ENCODE data around the gene PLXNA2. TPM values are rescaled to one million over a fixed set of nuclear protein-coding genes. Genes with fewer than 3 reads are reported as not detected.

PLXNA2 gene
- total and polyA plus RNA-seq, 2 of the 4 experiments (the other 2 are of a cell fraction), result 0.72 to 1.1 TPM

DNA sequence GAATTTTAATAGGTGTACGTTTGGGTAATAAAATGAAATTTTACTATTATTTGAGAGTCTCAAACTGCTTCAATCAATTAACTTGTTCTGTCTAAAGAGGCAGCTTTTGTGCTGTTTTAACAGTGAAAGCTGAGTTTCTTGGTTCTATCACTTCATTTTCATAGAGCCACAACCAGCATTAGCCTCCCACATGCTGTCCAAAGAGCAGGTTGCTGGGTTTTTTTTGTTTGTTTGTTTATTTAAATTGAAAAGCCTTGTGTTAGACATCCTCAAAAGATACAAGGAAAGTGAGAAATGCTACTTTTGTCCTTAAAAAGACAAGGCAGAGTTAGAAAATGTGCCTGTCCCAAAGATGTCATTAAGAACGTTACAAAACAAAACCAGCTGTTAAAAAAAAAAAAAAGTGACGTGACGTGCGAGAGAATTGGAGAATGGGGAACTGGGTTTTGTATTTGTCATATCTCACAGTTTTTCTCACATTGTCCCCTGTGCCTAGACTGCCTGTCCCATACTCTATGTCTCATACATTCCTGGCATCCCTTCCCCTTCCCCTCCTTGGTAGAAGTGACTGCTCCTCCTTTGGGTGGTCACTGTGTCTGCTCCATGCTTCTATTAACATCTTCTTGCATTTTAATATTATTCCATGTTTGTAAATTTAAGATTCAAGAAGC, 270.2 kb downstream of the PLXNA2 start:
- Histone ChIP-seq H4K20me1 (ENCODE audit: insufficient read depth, low read length) (no peaks in the 10 kb centered on the region), H2BK5ac (ENCODE audit: low read depth, low read length, poor library complexity, severe bottlenecking) (no peak overlapping the region), H3K36me3 (ENCODE audit: control insufficient read depth, insufficient read depth, low read length) (no peaks in the 10 kb centered on the region), H4K8ac (ENCODE audit: low read depth in 2 of 2, low read length in 2 of 2) (no peak overlapping the region), H3K14ac (replicated peaks; ENCODE audit: low read depth, low read length) (no peak overlapping the region), H2AK5ac (ENCODE audit: low read depth, low read length) (no peak overlapping the region), H2BK20ac (ENCODE audit: low read depth, low read length) (no peak overlapping the region), H3K4me3 (ENCODE audit: insufficient read depth, low read depth, low read length) (no peak overlapping the region), H3K9me3 (ENCODE audit: control insufficient read depth, insufficient read depth, low read length) (no peaks in the 10 kb centered on the region), H2AFZ (replicated peaks; ENCODE audit: low read length, poor library complexity) (no peak overlapping the region), H3K27me3 (ENCODE audit: control insufficient read depth, insufficient read depth, low read length) (peaks cover 22% of the 10 kb centered on the region), H3K27ac (ENCODE audit: insufficient read depth, low read length) (no peak overlapping the region), H3K18ac (ENCODE audit: low read depth, low read length) (no peak overlapping the region), H3K23ac (ENCODE audit: low read depth, low read length) (no peak overlapping the region), H4K91ac (ENCODE audit: insufficient read depth, low read depth, low read length) (no peak overlapping the region), H2AK9ac (replicated peaks; ENCODE audit: low read depth, low read length, poor library complexity) (no peak overlapping the region), H3K79me1 (ENCODE audit: low read depth in 1 of 2, low read length in 2 of 2) (no peaks in the 10 kb centered on the region), H3K4ac (ENCODE audit: low read depth, low read length) (no peak overlapping the region), H3K9ac (ENCODE audit: low read depth, low read length) (no peak overlapping the region), H3K56ac (ENCODE audit: extremely low read depth, insufficient read depth, low read length) (no peak overlapping the region), H3K4me1 (ENCODE audit: control insufficient read depth, insufficient read depth, low read length) (peaks cover 1% of the 10 kb centered on the region; the same call in 1 of the 2 replicates), H2BK120ac (ENCODE audit: low read depth, low read length) (no peak overlapping the region), H4K5ac (ENCODE audit: low read depth, low read length) (no peak overlapping the region), H2BK15ac (ENCODE audit: low read depth, low read length) (no peak overlapping the region), H3K4me2 (ENCODE audit: low read depth, low read length) (no peak overlapping the region), H3K9me1 (ENCODE audit: insufficient read depth, low read length) (no peaks in the 10 kb centered on the region)
- ATAC-seq (ENCODE audit: low read depth) (no peak), DNase-seq (no peak)
- POLR2A ChIA-PET (ENCODE audit: unreplicated experiment), result no interaction called here
- TF ChIP-seq, protein P1, sequence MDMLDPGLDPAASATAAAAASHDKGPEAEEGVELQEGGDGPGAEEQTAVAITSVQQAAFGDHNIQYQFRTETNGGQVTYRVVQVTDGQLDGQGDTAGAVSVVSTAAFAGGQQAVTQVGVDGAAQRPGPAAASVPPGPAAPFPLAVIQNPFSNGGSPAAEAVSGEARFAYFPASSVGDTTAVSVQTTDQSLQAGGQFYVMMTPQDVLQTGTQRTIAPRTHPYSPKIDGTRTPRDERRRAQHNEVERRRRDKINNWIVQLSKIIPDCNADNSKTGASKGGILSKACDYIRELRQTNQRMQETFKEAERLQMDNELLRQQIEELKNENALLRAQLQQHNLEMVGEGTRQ (IDR thresholded peaks at IDR 0.05; ENCODE audit: low read depth, low read length), result no peak
- TF ChIP-seq, protein P2, sequence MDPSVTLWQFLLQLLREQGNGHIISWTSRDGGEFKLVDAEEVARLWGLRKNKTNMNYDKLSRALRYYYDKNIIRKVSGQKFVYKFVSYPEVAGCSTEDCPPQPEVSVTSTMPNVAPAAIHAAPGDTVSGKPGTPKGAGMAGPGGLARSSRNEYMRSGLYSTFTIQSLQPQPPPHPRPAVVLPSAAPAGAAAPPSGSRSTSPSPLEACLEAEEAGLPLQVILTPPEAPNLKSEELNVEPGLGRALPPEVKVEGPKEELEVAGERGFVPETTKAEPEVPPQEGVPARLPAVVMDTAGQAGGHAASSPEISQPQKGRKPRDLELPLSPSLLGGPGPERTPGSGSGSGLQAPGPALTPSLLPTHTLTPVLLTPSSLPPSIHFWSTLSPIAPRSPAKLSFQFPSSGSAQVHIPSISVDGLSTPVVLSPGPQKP (IDR thresholded peaks at IDR 0.05; ENCODE audit: borderline replicate concordance, low read depth, low read length), result no peak
- TF ChIP-seq RFX5 (IDR thresholded peaks at IDR 0.05; ENCODE audit: low read depth, low read length), result no peak
- TF ChIP-seq POLR2A (IDR thresholded peaks at IDR 0.05; ENCODE audit: low read depth, low read length), result no peak
- intact Hi-C loops (cut with micrococcal nuclease) (no loop called here), dilution Hi-C loops (cut with HindIII; ENCODE audit: low sequenced_read_pairs, unreplicated experiment) (no loop called here), in situ Hi-C loops (cut with MboI; ENCODE audit: low sequenced_read_pairs) (no loop called here)
- WGBS, 2 experiments (ENCODE audit: extremely low coverage in 2 of 2, insufficient read length in 1 of 2), result 100% methylated on average over 1 of the region's 5 CpGs; no CpG with 5 or more reads in 1 of the 2 experiments
- no TSS peak for BruUV-seq (replicated peaks)
- CTCF ChIA-PET, result interaction anchor here (1.6 to 3.6 kb wide), 2 partner anchors 11 to 89 kb away, joined by 4 to 13 read pairs; no protein-coding TSS in a partner anchor
